CD4-positive, alpha-beta T cell treated with Interleukin-1 beta for 1 hour (primary cell): Measurements from ENCODE around the gene INO80E.
"Not testable (repeated sequence)": the region's sequence is repeated elsewhere in the genome, so short reads cannot be mapped to it uniquely, and the experiment has no call there.

Experiments used
- DNase-seq, 2 donors: peaks; one replicate each; pipeline ENCODE4 v3.0.0-alpha.2; 2020 to 2022

INO80E gene

GRCh38 chr16:29995911-29996765 is at the start of gene INO80E:
TSS of gene INO80E (plus strand) at chr16:29996241. CDS start at chr16:29996311, 70 bp downstream.
- DNase-seq = peak; percentile 98

GRCh38 chr16:29947897-29948296 is 48.1 kb upstream of the INO80E start:
- no peak for DNase-seq

GRCh38 chr16:29950806-29951461 is 45.1 kb upstream of the INO80E start:
- DNase-seq = no peak

GRCh38 chr16:29951625-29952365 is 44.2 kb upstream of the INO80E start:
- no peak for DNase-seq

GRCh38 chr16:29958756-29959155 is 37.3 kb upstream of the INO80E start:
- DNase-seq = no peak

- no peak for DNase-seq
These were observed 36.7 kb upstream of the INO80E start for GRCh38 chr16:29959293-29959692.

GRCh38 chr16:29959821-29960220 is 36.2 kb upstream of the INO80E start:
- not testable (repeated sequence) for DNase-seq

GRCh38 chr16:29961127-29961478 is 34.9 kb upstream of the INO80E start:
- DNase-seq = no peak

GRCh38 chr16:29961479-29962343 is 34.3 kb upstream of the INO80E start, which contains the start of gene TMEM219:
TSS of gene TMEM219 (plus strand) at chr16:29962079. CDS start at chr16:29963144, 1,065 bp downstream.
- DNase-seq = peak; percentile 94 to 96

- no peak for DNase-seq
These were observed 33.6 kb upstream of the INO80E start for GRCh38 chr16:29962344-29962994.

- no peak for DNase-seq
These were observed 32.9 kb upstream of the INO80E start for GRCh38 chr16:29963021-29963743.

- DNase-seq = no peak
These were observed 27.8 kb upstream of the INO80E start for GRCh38 chr16:29968205-29968604.

- no peak for DNase-seq
These were observed 24.7 kb upstream of the INO80E start for GRCh38 chr16:29971304-29971703.

- no peak for DNase-seq
These were observed 23.5 kb upstream of the INO80E start for GRCh38 chr16:29972500-29972899.

GRCh38 chr16:29972992-29973383 is 23.1 kb upstream of the INO80E start:
- no peak for DNase-seq

GRCh38 chr16:29973384-29974246 is 22.4 kb upstream of the INO80E start, which contains the start of gene TAOK2:
TSS of gene TAOK2 (plus strand) at chr16:29973868. CDS start at chr16:29977773, 3,905 bp downstream.
- peak; percentile 98 to 99 for DNase-seq

GRCh38 chr16:29974291-29975133 is 21.5 kb upstream of the INO80E start:
- peak; percentile 33 to 40 for DNase-seq

GRCh38 chr16:29975134-29975538 is 20.9 kb upstream of the INO80E start:
- no peak for DNase-seq
